GM21367 (cell line): ENCODE data around the gene FASTKD1.

Source experiments
- ATAC-seq: cut with Tn5 transposase; IDR thresholded peaks from one replicate; pipeline ENCODE4 v1.9.1; 2021; ENCODE audit not compliant: unreplicated experiment

Gene FASTKD1

DNA sequence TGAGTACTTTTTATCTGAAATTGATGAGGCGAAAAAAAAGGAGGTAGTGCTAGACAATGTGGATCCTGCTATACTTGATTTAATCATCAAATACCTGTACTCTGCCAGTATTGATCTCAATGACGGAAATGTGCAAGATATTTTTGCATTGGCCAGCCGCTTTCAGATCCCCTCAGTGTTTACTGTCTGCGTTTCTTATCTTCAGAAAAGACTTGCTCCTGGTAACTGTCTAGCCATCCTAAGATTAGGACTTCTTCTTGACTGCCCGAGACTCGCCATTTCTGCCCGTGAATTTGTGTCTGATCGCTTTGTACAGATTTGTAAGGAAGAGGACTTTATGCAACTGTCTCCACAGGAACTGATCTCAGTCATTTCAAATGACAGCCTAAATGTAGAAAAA lies 63.7 kb downstream of the FASTKD1 start:
- no peak for ATAC-seq

DNA sequence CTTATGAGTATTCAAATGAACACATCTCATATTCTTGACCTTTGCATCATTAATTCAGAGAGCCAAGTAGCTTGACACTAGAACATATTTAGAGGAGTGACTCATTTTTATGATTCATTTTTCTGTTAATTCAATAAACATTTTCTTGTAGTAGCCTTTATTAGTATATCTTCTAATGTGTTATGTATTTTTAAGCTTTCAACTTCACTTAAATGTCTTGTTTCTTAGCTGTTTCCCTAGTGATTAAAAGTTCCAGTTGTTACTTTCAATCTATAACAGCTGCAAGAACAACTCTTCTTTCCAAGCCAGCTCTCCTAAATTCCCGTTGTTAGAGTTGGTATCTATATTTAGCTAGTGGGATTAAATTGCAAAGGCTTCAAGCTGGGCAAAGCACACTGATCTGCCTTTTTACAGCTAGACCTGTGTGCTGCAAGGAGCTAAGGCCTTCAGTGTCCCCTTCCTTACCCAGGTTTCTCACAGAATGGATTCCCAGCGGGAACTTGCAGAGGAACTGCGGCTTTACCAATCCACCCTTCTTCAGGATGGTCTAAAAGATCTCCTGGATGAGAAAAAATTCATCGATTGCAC lies 64.3 kb downstream of the FASTKD1 start, which contains the start of gene KLHL41:
KLHL41 (plus strand) TSS at position 405 of the 588 bp plus-strand sequence; CDS start at position 482, 77 bp downstream.
- no peak for ATAC-seq

DNA sequence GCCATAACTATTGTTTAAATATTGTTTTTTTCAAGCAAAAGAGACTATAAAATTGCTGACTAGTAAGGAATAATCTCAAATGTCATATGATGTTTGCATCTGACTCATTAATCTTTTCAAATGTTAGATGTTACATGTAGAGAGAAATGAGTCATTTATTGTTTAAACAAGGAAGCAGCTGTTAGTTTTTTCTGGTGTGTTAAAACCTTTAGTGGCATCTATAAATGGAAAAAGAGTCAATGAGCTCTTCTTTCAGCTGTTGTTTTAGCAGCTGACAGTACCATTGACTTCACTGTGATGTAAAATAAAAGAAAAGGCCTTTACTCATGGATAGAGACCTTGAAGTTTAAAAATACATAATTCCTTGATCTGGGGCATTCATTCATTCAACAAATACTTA lies 66.0 kb downstream of the FASTKD1 start:
- ATAC-seq, result no peak

DNA sequence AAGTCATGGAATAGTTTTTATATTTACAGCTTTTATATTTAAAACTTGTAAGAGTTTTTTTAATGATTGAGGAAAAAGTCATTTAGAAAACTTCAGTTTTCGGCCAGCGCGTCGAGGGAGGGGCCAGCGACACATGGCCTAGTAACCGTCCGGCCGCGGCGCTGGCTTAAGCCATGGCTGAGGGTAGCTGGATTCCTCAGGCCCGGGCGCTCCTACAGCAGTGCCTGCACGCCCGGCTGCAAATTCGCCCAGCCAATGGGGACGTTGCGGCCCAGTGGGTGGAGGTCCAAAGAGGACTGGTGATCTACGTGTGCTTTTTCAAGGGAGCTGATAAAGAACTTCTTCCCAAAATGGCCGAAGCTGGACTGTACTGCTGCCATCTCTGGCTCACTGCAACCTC lies 69.0 kb downstream of the FASTKD1 start:
- ATAC-seq, result no peak

DNA sequence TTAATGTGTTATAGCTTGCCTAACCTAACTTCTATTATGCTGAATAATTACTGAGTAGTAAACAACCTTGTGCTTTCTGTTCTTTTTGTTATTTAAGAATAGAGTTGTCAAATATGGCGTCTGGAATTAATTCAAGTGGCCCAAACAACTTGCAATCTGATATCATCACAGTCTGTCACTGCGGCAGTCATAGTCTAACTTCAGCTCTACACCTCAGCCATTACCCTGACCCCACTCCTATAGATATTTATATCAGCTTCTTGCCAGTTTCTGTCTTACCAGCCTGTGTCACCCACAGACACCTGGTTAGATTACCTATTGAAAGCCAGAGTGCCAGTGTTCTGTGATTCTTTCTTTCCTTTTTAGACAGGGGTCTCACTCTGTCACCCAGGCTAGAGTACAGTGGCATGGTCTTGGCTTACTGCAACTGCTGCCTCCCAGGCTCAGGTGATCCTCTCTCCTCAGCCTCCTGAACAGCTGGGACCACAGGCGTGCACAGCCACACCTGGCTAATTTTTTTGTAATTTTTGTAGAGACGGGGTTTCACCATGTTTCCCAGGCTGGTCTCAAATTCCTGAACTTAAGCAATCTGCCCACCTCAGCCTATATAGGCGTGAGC lies 78.2 kb downstream of the FASTKD1 start:
- no peak for ATAC-seq

DNA sequence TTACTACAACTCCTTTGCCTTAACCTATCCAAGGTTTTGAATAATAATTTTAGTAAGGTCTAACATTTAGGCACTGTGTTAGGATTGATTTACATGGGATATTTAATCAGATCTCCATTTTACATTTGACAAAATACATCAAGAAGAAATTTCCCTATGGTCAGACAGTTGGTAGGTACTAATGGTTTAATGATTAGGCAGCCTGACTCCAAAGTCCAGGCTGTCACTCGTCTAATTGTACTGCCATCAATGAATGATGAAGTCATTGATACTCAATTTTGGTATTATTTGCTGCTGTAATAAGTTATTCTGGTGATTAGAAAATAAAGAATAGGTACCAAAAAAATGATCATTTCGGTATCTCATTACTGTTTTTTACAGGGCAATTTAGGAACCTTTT lies 80.3 kb downstream of the FASTKD1 start:
- no peak for ATAC-seq

DNA sequence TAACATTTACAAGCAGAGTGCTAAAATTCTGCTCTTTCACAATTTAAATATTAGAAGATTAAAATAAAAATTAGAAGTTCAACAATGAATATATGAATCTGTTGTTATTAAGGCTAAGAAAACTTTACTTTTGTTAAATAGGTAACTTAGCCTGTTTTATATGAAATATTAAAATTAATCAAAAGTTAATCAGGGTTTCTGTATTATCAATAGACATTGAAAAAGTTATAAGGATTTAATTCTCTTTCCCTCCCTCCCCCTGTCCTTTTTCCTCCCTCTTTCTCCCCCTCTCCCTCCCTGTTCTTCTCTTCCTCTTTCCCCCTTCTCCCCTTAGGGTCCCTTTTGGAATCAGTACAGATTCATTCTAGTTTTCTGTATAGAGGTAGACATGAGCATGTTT lies 82.3 kb downstream of the FASTKD1 start:
- ATAC-seq, result no peak

DNA sequence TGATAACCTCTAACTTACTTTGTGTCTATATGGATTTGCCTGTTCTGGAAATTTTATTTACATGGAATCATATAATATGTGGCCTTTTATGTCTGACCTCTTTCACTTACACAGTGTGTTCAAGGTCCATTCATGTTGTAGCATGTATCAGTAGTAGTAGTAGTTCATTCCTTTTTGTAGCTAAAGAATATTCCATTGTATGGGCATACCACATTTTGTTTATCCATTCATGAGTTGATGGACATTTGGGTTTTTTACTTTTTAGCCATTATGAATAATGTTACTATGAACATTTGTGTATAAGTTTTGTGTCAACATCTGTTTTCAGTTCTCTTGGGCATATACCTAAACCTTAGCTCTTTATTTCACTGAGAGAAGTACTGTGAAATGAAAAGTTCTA lies 82.8 kb downstream of the FASTKD1 start:
- ATAC-seq, result no peak

DNA sequence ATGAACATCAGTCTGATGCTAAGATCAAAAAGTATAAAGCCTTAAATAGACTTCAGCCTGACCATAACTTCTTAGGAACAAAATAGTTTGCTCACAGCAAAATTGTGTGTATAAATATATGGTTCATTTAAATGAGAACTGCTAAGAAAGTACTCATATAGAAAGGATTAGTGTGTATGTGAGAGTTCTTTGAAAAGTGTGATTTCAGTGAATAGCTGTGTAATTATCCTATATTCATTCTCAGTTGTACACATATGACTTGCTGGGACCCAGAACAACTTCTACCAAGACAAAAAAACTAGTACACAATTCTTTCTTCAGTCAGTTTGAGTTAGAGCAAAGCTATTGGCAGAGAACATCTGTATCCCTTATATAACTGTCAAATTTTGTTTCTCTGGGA lies 87.2 kb downstream of the FASTKD1 start:
- no peak for ATAC-seq

DNA sequence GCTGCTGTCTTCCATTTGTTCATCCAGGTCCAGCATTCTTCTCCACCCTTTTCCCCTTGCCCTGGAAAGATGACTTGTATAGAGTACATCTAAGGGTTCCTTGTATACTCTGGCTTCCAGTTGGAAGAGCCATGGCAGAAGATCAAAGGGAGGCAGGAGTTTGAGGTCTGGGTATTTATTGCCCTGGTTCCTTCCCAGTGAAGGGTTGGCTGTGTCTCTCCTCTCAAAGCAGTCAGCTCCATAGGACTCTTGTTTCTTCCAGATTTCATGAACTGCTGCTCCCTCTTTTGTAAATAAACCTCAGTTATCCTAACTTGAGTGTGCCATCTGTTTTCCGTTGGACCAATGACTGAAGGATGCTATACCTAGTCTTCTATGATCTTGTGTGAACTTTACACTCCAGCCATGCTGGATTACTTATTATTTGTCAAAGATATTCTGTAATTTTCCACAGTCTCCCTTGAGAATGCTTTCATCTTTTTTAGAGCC lies 88.0 kb downstream of the FASTKD1 start:
- ATAC-seq, result no peak

DNA sequence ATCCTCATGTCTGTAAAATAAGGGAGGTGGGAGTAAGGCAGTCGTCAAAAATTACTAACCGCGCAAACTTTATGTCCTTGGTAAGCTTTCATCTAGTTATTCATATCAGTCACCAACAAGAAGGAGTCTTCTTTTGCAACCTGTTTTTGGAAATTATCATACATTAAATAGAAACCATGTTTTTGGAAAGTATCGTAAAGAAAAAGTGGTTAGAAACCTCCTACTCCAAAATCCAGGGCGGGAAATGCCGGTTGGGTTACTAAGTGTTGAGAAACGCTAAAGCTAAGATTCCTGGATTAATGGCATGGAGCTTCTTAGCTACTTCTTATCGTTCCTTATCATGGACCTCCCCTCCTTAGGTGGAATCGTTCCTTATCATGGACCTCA lies 93.6 kb downstream of the FASTKD1 start:
- no peak for ATAC-seq
